HL-60/S4 treated with phorbol 12-myristate 13-acetate at 8.2 ng/mL for 4 days and 3 days (cell line): ENCODE results near the gene B4GAT1.

ENCODE experiments used
- in situ Hi-C: fragments of 300-500 bp; cut with MboI; formaldehyde crosslinking; loops from 2 replicates; pipeline ENCODE4 v1.15.0; 2022; ENCODE audit warnings: low sequenced_read_pairs

B4GAT1 gene

GRCh38 chr11:66338276-66339161 lies 8.9 kb downstream of the B4GAT1 start:
- in situ Hi-C loops: no loop called here

DNA sequence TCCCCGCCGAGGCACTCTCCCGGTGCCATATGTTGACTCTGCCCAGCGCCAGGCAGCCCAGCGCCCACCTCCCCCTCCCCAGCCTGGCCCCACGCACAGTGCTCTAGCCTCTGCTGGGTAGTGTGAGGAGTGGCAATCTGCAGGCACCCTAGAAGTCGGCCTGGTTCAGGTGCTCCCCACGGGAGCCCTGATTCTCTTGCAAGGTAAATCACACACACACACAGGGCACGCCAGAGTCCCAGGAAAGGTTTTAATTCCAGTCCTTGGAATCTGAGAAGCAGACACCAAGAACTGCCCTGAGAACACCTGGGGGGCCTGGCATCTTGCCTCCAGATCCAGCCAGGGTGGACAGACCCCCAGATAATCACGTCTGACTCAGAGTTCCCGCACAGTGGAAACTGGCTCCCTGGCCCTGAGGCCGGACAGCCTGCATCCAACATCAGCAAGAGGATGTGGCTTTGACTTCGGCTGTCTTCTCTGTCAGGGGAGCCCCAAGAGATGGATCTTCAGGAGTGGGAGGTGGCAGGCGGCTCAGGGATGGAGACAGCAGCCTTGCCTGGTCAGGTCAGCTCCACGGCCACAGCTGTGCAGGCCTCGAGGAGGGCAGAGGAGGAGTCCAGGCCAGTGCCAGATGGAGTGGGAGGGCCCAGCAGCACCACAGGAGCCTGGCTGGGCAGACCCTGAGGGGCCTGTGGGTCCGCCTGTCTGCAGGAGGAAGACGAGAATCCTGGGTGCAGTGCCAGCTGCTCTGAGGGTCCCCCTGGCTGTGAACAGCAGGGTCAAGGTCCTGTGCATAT lies 10.1 kb downstream of the B4GAT1 start:
- in situ Hi-C loops: no loop called here

- in situ Hi-C loops: no loop called here
These were observed 11.0 kb downstream of the B4GAT1 start, which contains the start of gene RIN1 for GRCh38 chr11:66336234-66337102. Gene RIN1 (minus strand): TSS chr11:66336434. CDS start chr11:66336402, 32 bp downstream.

DNA sequence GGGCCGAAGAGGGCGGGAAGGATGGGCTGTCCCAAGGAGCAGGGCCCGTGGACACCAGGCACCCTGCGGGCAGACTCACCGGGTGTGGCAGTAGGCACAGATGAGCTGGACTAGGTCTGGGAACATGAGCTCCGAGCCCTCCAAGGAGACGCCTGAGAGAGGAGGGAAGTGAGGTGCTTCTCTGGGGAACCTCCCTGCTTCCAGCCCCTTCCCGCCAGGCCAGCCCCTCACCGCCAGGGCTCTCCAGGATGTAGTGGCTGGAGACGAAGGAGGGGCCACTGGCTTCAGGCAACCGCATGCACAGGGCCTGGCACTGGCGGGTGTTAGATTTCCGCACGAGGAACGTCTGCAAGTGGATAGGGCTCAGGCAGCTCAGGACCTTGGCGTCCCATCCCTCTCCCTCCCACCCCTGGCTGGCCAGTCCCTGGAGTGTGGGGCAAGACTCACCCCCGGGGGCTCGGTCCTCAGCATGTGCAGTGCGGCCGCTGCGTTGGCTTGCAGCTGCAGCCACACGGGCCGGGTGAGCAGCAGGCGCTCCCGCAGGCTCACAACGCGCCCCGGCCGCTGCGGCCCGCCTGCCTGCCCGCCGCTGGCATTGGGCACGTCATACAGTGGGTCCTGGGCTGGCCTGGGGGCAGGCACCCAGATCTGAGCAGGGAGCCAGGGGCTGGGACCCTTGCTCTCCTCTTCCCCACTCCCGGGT lies 11.7 kb downstream of the B4GAT1 start:
- in situ Hi-C loops: no loop called here

DNA sequence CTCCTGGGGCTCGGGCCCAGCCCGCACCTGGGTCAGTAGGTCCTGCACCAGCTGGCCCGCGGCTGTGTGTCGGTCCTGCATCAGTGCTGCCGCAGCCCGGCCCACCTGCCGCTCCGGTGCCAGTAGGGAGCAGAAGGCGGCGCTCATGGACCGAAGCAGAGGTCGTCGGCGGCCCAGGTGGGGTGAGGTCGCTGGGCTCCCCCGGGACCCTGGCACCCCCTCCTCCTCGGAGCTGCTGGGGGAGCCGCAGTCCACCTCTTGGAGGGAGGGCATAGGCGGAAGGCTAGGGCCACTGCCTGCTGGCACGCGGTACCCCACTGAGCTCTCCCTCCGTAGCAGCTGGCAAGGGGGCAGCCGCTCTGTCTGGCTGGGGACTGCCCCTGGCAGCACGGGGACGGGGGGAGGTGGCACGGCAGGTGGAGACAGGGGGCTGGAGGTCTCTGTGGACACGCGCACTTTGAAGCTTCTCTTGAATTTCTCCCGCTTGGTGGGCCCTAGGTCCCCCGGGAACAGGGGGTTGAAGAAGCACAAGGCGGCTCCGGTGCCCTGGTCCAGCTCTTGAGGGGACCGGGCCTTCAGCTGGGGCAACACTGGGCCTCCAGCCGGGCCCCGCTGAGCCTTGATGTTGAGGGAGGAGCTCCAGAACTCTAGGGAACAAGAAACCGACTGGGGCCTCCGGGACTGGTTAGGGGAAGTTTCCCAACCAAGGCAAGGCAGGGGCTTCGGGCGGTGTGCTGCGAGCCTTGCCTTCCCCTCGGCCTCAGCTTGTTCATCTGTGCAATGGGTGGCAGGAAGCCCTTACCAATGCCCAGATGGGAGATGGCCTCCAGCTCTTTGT lies 12.6 kb downstream of the B4GAT1 start:
- in situ Hi-C loops: no loop called here

DNA sequence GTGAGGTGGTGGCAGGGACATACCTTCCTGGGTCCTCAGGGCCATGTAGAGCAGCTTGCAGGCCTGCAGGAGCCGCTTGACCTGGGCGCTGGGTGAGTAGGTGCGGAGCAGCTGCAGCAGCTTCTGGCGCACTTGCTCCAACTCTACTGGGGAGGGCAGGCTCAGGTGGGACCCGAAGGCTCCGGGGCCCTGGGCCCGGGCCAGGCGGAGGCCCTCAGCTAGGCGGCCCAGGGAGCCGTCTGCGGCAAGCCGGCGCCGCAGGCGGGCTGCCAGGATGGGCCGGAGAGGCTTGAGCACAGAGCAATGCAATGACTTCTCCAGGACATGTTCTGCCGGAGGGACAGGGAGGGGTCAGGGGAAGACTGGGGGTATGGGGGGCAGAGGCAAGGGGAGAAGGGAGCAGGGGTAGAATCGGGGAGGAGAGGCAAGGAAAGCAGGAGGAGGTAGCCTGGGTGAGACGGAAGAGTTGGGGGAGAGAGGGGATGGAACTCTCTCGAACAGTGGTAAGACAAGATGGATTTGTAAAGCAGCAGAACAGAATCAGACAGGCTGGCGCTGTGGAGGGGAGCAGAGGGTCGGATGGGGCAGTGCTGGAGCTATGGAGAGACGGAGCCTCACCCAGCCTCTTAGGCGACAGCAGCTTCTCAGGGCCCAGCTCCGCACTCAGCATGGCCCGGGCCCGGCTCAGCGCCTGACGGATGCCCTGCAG lies 13.4 kb downstream of the B4GAT1 start:
- in situ Hi-C loops: no loop called here

DNA sequence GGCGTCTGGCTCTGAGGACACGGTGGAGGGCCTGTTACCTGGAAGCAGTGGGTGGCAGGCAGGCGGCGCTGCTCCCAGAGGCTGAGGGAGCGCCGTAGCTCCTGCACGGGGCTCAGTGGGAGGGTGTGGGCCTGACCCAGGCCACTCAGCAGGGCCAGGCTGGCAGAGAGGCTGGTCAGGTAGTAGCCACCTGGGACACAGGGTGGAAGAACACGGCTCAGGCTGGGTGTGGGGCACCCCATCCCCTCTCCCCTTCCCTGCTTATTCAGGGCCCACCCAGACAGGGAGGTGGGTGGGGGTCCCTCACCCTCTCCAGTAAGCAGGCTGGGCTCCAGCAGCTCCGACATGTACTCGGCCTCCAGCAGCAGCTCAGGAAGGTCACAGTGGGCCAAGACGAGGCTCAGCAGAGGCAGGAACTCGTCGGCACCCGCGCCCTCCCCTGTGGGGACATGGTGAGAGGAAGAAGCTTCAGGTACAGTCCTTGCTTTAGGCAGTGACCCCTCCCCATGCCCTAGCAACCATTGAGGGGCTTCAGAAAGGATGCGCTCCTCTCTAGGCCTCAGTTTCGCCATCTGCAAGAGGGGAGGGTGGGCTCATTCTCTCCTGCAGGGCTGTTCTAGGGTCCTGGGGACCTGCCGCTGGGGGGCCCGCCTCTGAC lies 14.1 kb downstream of the B4GAT1 start:
- in situ Hi-C loops: no loop called here

DNA sequence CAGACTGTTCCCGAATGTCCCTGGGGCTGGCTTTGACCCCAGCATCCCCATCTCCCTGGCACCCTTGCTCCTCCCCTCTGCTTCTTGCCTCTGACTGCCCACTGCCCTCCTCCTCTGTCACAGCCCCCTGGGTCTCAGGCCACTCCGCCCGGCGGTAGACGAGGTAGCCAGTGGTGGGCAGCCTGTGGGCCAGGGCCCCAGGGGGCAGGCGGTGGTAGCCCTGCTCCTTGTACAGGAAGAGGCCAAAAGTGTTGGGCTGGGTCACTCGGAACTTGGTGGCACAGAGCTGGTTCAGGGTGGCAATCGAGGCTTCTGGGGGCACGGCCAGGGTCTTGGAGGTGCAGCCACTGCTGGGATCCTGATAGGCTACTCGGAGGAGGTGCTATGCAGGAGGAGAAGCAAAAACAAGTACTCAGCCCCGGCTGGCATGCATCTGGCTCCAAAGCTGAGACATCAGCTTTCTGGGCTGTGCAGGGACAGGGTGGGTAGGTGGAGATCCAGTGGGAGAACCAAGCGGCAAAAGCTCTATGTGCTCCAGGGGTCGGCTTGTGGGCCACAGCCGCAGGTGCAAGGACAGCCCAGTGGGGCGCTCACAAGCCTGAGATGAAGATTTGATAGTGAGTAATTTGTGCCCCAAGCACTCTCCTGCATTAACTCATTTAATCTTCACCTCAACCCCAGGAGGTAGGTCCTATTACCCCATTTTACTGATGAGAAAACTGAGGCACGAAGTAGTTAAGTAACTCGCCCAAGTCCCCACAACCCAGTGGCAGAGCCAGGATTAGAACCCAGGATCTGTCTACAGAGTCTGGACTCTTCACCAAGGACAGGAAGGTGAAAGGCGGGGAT lies 14.8 kb downstream of the B4GAT1 start:
- in situ Hi-C loops: no loop called here

DNA sequence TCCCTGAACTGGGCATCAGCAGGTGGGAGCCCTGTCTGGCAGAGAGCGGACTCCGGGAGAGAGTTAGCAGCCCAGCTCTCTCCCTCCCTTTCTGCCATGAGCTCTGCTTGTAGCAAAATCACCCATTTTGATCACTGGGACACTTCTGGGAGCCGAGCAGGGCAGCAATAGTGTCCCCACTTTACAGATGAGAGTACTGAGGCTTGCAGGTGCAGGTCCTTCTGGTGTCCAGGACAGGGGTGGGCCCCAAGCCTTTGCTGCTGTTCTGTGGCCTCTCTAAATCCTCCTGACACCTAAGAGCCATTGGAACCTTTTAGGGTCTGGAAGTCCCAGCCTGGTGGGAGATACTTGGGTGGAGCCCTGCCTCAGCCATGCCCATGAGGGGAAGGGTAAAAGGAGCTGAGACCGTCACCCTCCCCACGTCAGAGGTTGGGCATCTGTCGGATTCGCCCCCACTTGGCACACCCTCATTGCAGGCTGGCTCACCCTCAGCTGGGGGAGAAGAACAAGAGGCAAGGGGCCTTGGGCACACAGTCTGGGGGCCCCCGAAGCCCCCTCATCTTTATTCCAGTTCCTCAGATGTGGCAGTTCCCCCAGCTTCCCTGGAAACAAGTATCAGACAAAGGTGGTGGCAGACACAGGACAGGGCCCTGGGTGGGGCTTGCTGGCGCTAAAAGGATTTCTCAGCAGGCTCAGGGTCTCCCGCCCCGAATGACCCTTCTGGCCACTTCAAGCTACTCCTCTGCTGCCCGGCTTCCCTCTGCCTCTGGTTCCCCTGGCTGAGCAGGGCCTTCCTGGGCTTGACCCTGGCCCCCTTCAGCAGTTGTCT lies 15.7 kb downstream of the B4GAT1 start:
- in situ Hi-C loops: no loop called here

DNA sequence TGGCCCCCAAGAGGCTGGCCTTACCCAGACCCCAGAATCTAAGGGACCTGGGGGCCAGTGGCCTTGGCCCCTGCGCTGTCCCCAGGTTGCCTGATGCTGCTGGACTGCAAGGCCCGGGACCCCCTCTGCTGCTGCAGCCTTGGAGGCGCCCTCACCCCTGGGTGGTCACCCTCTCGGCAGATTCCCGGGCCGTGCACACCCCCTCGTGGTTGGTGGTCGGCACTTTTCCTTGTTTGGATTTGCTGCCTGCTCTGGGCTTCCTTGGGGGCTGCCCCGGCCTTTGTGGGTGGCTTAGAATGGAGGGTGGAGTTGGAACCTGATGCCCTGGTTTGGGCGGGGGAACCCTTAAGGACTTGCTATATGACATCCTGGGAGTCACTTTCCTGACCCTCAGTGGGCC lies 16.5 kb downstream of the B4GAT1 start:
- in situ Hi-C loops: no loop called here

- in situ Hi-C loops: no loop called here
These were observed 18.2 kb downstream of the B4GAT1 start for GRCh38 chr11:66329165-66329673.

DNA sequence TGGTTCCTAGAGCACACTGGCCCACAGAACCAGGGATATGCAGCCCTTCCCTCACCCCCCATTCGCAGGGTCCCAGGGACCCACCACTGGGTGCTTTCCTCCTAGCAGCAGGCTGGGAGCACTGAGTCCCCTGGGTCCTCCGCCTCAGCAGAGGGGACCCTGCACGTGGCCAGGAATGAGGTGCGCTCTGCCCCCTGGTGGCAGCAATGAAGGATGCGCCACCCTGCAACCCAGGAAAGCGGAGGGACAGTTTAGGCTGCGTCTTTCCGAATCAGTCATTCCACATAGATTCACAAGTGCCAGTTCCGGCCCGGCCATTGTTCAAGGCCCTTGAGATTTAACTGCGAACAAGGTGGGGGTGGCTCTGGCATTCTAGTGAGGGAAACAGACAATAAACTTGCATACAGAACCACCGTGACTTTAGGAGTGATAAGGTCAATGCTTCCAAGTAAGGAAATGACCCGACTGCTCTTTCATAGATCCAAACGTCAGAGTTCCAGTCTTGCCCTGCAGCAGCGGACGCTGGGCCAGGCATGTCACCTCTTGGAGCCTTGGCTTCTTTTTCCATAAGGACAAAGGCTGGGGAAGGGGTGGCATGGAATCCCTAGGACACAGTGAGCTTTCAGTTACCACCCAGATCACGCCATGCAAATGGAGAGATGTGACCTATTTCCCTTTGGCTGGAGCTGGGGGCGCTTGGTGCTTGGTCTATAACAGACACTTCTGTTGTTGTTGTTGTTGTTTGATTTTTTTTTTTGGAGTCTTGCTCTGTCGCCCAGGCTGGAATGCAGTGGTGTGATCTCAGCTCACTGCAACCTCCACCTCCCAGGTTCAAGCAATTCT lies 18.9 kb downstream of the B4GAT1 start:
- in situ Hi-C loops: no loop called here

- in situ Hi-C loops: no loop called here
These were observed 19.5 kb downstream of the B4GAT1 start for GRCh38 chr11:66328031-66328301.

DNA sequence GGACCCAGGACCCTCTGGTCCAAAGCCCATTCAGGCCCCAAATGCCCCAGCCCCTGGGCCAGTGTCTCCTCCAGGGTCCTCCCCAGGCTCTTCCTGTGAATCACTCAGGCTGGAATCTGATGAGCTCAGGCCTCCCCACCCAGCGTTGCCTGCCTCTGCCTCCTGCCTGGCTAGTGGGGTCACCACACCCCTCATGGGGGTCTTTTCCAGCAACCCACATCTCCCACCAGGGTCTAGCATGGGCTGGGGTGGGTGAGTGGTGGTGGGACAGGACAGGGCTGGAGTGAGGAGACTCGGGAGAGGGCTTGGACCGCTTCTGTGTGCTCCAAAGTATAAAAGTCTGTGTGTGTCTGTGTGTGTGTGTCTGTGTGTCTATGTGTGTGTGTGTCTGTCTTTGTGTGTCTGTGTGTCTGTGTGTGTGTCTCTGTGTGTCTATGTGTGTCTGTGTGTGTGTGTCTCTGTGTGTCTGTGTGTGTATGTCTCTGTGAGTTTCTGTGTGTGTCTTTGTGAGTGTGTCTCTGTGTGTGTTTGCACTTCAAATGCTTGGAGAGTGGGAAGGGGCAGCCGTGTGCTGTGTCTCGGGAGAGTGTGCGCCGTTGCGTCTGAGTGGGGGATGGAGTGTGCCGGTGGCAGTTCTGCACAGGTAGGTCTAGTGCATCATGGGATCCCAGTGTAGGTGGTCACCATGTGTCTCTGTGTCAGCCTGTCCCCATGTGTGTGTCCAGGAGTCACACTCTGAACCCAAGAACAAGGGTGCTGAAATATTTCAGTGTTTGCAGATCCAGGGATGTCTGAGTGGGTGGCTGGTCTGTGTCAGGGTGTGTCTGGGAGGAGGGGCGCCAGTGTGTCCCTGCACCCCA lies 20.0 kb downstream of the B4GAT1 start:
- in situ Hi-C loops: no loop called here
